Astrocyte (in vitro differentiated cells and primary cell): ENCODE measurements around the gene HSPBAP1. TPM values are rescaled to one million over a fixed set of nuclear protein-coding genes. Genes with fewer than 3 reads are reported as not detected.

Experiments used
- DNase-seq: peaks from one replicate; pipeline ENCODE4 v3.0.0-alpha.2; 2010; ENCODE audit warnings: low read depth
- FAIRE-seq: peaks from 2 replicates; lab custom pipeline; 2011; peaks lifted over from hg19 to GRCh38; lab: Jason Lieb, UNC
- H2AFZ ChIP-seq: 2 replicates; pipeline ENCODE4 v1.6.0; 2012; ENCODE audit warnings: low read depth, low read length, inconsistent platforms
- H3K27ac ChIP-seq: 2 replicates; pipeline ENCODE4 v1.5.1; 2011; ENCODE audit warnings: low read depth, low read length, inconsistent platforms
- H3K27me3 ChIP-seq: 2 replicates; pipeline ENCODE4 v1.6.0; 2011; ENCODE audit warnings: low read length, inconsistent platforms; ENCODE audit not compliant: insufficient read depth
- H3K36me3 ChIP-seq: 2 replicates; pipeline ENCODE4 v1.5.1; 2011; ENCODE audit warnings: low read length, inconsistent platforms; ENCODE audit not compliant: insufficient read depth
- H3K4me1 ChIP-seq: 2 replicates; pipeline ENCODE4 v1.5.1; 2011; ENCODE audit warnings: low read length, inconsistent platforms; ENCODE audit not compliant: insufficient read depth
- H3K4me2 ChIP-seq: 2 replicates; pipeline ENCODE4 v1.6.0; 2012; ENCODE audit warnings: low read length, inconsistent platforms
- H3K4me3 ChIP-seq: 2 replicates; pipeline ENCODE4 v1.5.1; 2011; ENCODE audit warnings: low read depth, mild to moderate bottlenecking, low read length, inconsistent platforms; ENCODE audit not compliant: insufficient read depth
- H3K79me2 ChIP-seq: 2 replicates; pipeline ENCODE4 v1.6.0; 2012; ENCODE audit warnings: mild to moderate bottlenecking, low read length, inconsistent platforms; ENCODE audit not compliant: insufficient read depth
- H3K9ac ChIP-seq: 2 replicates; pipeline ENCODE4 v1.6.0; 2012; ENCODE audit warnings: mild to moderate bottlenecking, low read length, inconsistent platforms
- H3K9me3 ChIP-seq: 2 replicates; pipeline ENCODE4 v1.5.1; 2012; ENCODE audit warnings: low read depth, mild to moderate bottlenecking, low read length, inconsistent platforms; ENCODE audit not compliant: insufficient read depth
- H4K20me1 ChIP-seq: 2 replicates; pipeline ENCODE4 v1.6.0; 2012; ENCODE audit warnings: low read length, inconsistent platforms; ENCODE audit not compliant: insufficient read depth
- H3K27ac Mint-ChIP-seq: one replicate; pipeline ENCODE4 v1.8.0; 2021; ENCODE audit warnings: mild to moderate bottlenecking, mixed read lengths; ENCODE audit not compliant: unreplicated experiment
- H3K27me3 Mint-ChIP-seq: one replicate; pipeline ENCODE4 v1.8.0; 2021; ENCODE audit warnings: low read depth, mixed read lengths; ENCODE audit not compliant: unreplicated experiment
- H3K36me3 Mint-ChIP-seq: one replicate; pipeline ENCODE4 v1.8.0; 2021; ENCODE audit warnings: low read depth, mixed read lengths; ENCODE audit not compliant: unreplicated experiment
- H3K4me1 Mint-ChIP-seq: one replicate; pipeline ENCODE4 v1.8.0; 2021; ENCODE audit warnings: low read depth, mixed read lengths; ENCODE audit not compliant: unreplicated experiment
- H3K4me3 Mint-ChIP-seq: one replicate; pipeline ENCODE4 v1.8.0; 2021; ENCODE audit warnings: mild to moderate bottlenecking, moderate library complexity, mixed read lengths; ENCODE audit not compliant: unreplicated experiment
- H3K9me3 Mint-ChIP-seq: one replicate; pipeline ENCODE4 v1.8.0; 2021; ENCODE audit warnings: mild to moderate bottlenecking, mixed read lengths; ENCODE audit not compliant: unreplicated experiment
- CTCF ChIP-seq: IDR thresholded peaks from 2 replicates; pipeline ENCODE4 v1.5.1; 2011; ENCODE audit warnings: low read depth, mild to moderate bottlenecking, inconsistent platforms, low read length, moderate library complexity; ENCODE audit not compliant: insufficient read depth
- EZH2 ChIP-seq: IDR thresholded peaks from 2 replicates; pipeline ENCODE4 v1.6.1; 2012; ENCODE audit warnings: mild to moderate bottlenecking, low read length, inconsistent platforms; ENCODE audit not compliant: insufficient read depth
- total RNA-seq: library from RNA; stranded (reverse); gene quantifications from 2 replicates; pipeline ENCODE4 v1.2.1, GENCODE V29; 2021

The HSPBAP1 gene
- total RNA-seq, 1 donor from 2014 or later = 4.3 TPM

GRCh38 chr3:122766430-122766829, 27.2 kb downstream of the HSPBAP1 start:
- peaks cover 3% of the 10 kb centered on the region for H3K36me3 Mint-ChIP-seq
- TF ChIP-seq EZH2 (no peak), CTCF (no peak)
- H3K4me3 ChIP-seq = no peak overlapping the region
- no peaks in the 10 kb centered on the region for H3K27me3 Mint-ChIP-seq
- no peak overlapping the region for H3K4me2 ChIP-seq
- no peak overlapping the region for H3K9ac ChIP-seq
- H3K27me3 ChIP-seq = no peaks in the 10 kb centered on the region
- no peak for DNase-seq
- H4K20me1 ChIP-seq = no peaks in the 10 kb centered on the region
- no peak overlapping the region for H2AFZ ChIP-seq
- H3K79me2 ChIP-seq = no peaks in the 10 kb centered on the region
- H3K27ac Mint-ChIP-seq = no peak overlapping the region
- no peaks in the 10 kb centered on the region for H3K36me3 ChIP-seq
- H3K9me3 ChIP-seq = no peaks in the 10 kb centered on the region
- no peak overlapping the region for H3K27ac ChIP-seq
- peaks cover 11% of the 10 kb centered on the region for H3K4me1 Mint-ChIP-seq
- H3K9me3 Mint-ChIP-seq = no peaks in the 10 kb centered on the region
- no peaks in the 10 kb centered on the region for H3K4me1 ChIP-seq
- no peak for FAIRE-seq
- no peak overlapping the region for H3K4me3 Mint-ChIP-seq

GRCh38 chr3:122760453-122761271, 33.0 kb downstream of the HSPBAP1 start:
- Histone ChIP-seq H4K20me1 (no peaks in the 10 kb centered on the region), H3K9ac (no peak overlapping the region), H3K27me3 (no peaks in the 10 kb centered on the region), H3K27ac (no peak overlapping the region), H3K4me3 (no peak overlapping the region), H3K36me3 (no peaks in the 10 kb centered on the region), H2AFZ (no peak overlapping the region), H3K4me2 (no peak overlapping the region), H3K9me3 (no peaks in the 10 kb centered on the region), H3K79me2 (no peaks in the 10 kb centered on the region), H3K4me1 (no peaks in the 10 kb centered on the region)
- Mint-ChIP-seq H3K4me3 (peak overlapping the region; percentile 20), H3K27me3 (no peaks in the 10 kb centered on the region), H3K4me1 (peaks cover 17% of the 10 kb centered on the region), H3K36me3 (no peaks in the 10 kb centered on the region), H3K9me3 (no peaks in the 10 kb centered on the region), H3K27ac (peak overlapping the region; percentile 81)
- FAIRE-seq (no peak), DNase-seq (peak; percentile 17)
- TF ChIP-seq CTCF = no peak
- no peak for TF ChIP-seq EZH2
